HG02852 (cell line): Measurements from ENCODE around the gene GRIK1.
"Not testable (repeated sequence)": the region's sequence is repeated elsewhere in the genome, so short reads cannot be mapped to it uniquely, and the experiment has no call there.

Source experiments
- ATAC-seq: cut with Tn5 transposase; IDR thresholded peaks from one replicate; pipeline ENCODE4 v1.9.1; 2021; ENCODE audit warnings: mild to moderate bottlenecking, moderate library complexity; ENCODE audit not compliant: unreplicated experiment

GRIK1 gene

GRCh38 chr21:29939924-29940275 is at the start of gene GRIK1:
Gene GRIK1 (minus strand): TSS chr21:29939996.
- ATAC-seq: no peak

GRCh38 chr21:29987762-29988161 is 48.0 kb upstream of the GRIK1 start:
- no peak for ATAC-seq

- no peak for ATAC-seq
Measured at GRCh38 chr21:29985866-29986265, 46.1 kb upstream of the GRIK1 start.

- no peak for ATAC-seq
Measured at GRCh38 chr21:29979043-29979442, 39.2 kb upstream of the GRIK1 start.

GRCh38 chr21:29975776-29976175 is 36.0 kb upstream of the GRIK1 start:
- no peak for ATAC-seq

- no peak for ATAC-seq
Measured at GRCh38 chr21:29973258-29973657, 33.5 kb upstream of the GRIK1 start.

- no peak for ATAC-seq
Measured at GRCh38 chr21:29961291-29962027, 21.7 kb upstream of the GRIK1 start.

- no peak for ATAC-seq
Measured at GRCh38 chr21:29958551-29958950, 18.8 kb upstream of the GRIK1 start.

- ATAC-seq: not testable (repeated sequence)
Measured at GRCh38 chr21:29958035-29958434, 18.2 kb upstream of the GRIK1 start.

- no peak for ATAC-seq
Measured at GRCh38 chr21:29953690-29954089, 13.9 kb upstream of the GRIK1 start.

- ATAC-seq: no peak
Measured at GRCh38 chr21:29953072-29953471, 13.3 kb upstream of the GRIK1 start.

GRCh38 chr21:29951911-29952310 is 12.1 kb upstream of the GRIK1 start:
- no peak for ATAC-seq

- no peak for ATAC-seq
Measured at GRCh38 chr21:29949991-29950390, 10.2 kb upstream of the GRIK1 start.

GRCh38 chr21:29947119-29947518 is 7.3 kb upstream of the GRIK1 start:
- ATAC-seq: no peak

- no peak for ATAC-seq
Measured at GRCh38 chr21:29943885-29944284, 4.1 kb upstream of the GRIK1 start.

GRCh38 chr21:29942034-29942433 is 2.2 kb upstream of the GRIK1 start:
- no peak for ATAC-seq

- no peak for ATAC-seq
Measured at GRCh38 chr21:29940991-29941390, 1.2 kb upstream of the GRIK1 start.

GRCh38 chr21:29940361-29940760 is 565 bp upstream of the GRIK1 start:
- ATAC-seq: no peak

GRCh38 chr21:29939104-29939923 is 482 bp downstream of the GRIK1 start:
- no peak for ATAC-seq

GRCh38 chr21:29938776-29939103 is 1.1 kb downstream of the GRIK1 start:
- ATAC-seq: no peak

GRCh38 chr21:29933088-29933487 is 6.7 kb downstream of the GRIK1 start:
- no peak for ATAC-seq

- no peak for ATAC-seq
Measured at GRCh38 chr21:29928537-29928936, 11.3 kb downstream of the GRIK1 start.
